ENCODE measurements around the gene NOTO. TPM values are rescaled to one million over a fixed set of nuclear protein-coding genes. Genes with fewer than 3 reads are reported as not detected.

The NOTO gene
- polyA plus RNA-seq, 6 donors from 2014 or later: not detected

GRCh38 chr2:73210696-73211095 is 8.3 kb downstream of the NOTO start:
- Mint-ChIP-seq H3K27me3 (peaks cover 17 to 36% (median 31%) of the 10 kb centered on the region in 3 donors), H3K9me3 (no peaks in the 10 kb centered on the region), H3K4me3 (no peak overlapping the region), H3K36me3 (no peaks in the 10 kb centered on the region), H3K4me1 (peaks cover 25 to 35% (median 25%) of the 10 kb centered on the region in 3 donors), H3K27ac (no peak overlapping the region)
- DNase-seq (no peak), ATAC-seq (ENCODE audit: low read depth in 2 of 2) (no peak)

GRCh38 chr2:73212098-73212447 is 9.7 kb downstream of the NOTO start:
- DNase-seq: no peak
- Mint-ChIP-seq H3K4me1 (peaks cover 26 to 42% (median 26%) of the 10 kb centered on the region in 3 donors), H3K9me3 (no peaks in the 10 kb centered on the region), H3K27me3 (peaks cover 17 to 31% (median 29%) of the 10 kb centered on the region in 3 donors), H3K27ac (peak overlapping the region in 2 of 6 donors; percentile 13 to 44), H3K4me3 (peak overlapping the region in 1 of 8 donors; percentile 89), H3K36me3 (no peaks in the 10 kb centered on the region)
- ATAC-seq (ENCODE audit: low read depth in 2 of 2): no peak

- Mint-ChIP-seq H3K27me3 (peaks cover 16 to 28% (median 24%) of the 10 kb centered on the region in 3 donors), H3K36me3 (no peaks in the 10 kb centered on the region), H3K9me3 (no peaks in the 10 kb centered on the region), H3K27ac (peak overlapping the region in 3 of 6 donors; percentile 13 to 65 (median 14)), H3K4me1 (peaks cover 26 to 44% (median 26%) of the 10 kb centered on the region in 3 donors), H3K4me3 (peak overlapping the region in 6 of 8 donors; percentile 33 to 94 (median 80))
- ATAC-seq (ENCODE audit: low read depth in 2 of 2) (peak; percentile 62 to 66), DNase-seq (peak; percentile 61)
These were observed 10.2 kb downstream of the NOTO start for GRCh38 chr2:73212448-73213176.

- Mint-ChIP-seq H3K27me3 (peaks cover 9 to 11% (median 10%) of the 10 kb centered on the region in 3 donors), H3K4me3 (peak within 1 kb of the TSS; percentile 89 to 97 (median 94)), H3K4me1 (peaks cover 26 to 44% (median 32%) of the 10 kb centered on the region in 3 donors), H3K36me3 (no peaks in the 10 kb centered on the region), H3K9me3 (no peaks in the 10 kb centered on the region), H3K27ac (peak within 1 kb of the TSS; percentile 91 to 96 (median 94))
- ATAC-seq (ENCODE audit: low read depth in 2 of 2): peak; percentile 94 to 95
- DNase-seq: peak; percentile 88
These were observed 12.0 kb downstream of the NOTO start, which contains the start of gene SMYD5 for GRCh38 chr2:73214120-73215035. TSS of gene SMYD5 (plus strand) at chr2:73214245. CDS start at chr2:73214267, 22 bp downstream.

GRCh38 chr2:73215254-73215653 is 12.9 kb downstream of the NOTO start:
- Mint-ChIP-seq H3K9me3 (no peaks in the 10 kb centered on the region), H3K27ac (peak overlapping the region in 4 of 6 donors; percentile 23 to 94 (median 78)), H3K4me1 (peaks cover 26 to 44% (median 37%) of the 10 kb centered on the region in 3 donors), H3K4me3 (peak overlapping the region; percentile 64 to 97 (median 92)), H3K36me3 (no peaks in the 10 kb centered on the region), H3K27me3 (peaks cover under 1 to 2% (median 1%) of the 10 kb centered on the region in 3 donors)
- DNase-seq: no peak
- ATAC-seq (ENCODE audit: low read depth in 2 of 2): no peak

GRCh38 chr2:73217160-73217559 is 14.8 kb downstream of the NOTO start:
- Mint-ChIP-seq H3K27me3 (no peaks in the 10 kb centered on the region), H3K36me3 (peaks cover 9 to 15% of the 10 kb centered on the region in 2 donors), H3K9me3 (no peaks in the 10 kb centered on the region), H3K27ac (no peak overlapping the region), H3K4me3 (peak overlapping the region in 2 of 8 donors; percentile 16 to 44), H3K4me1 (peaks cover 26 to 43% (median 37%) of the 10 kb centered on the region in 3 donors)
- no peak for DNase-seq
- no peak for ATAC-seq (ENCODE audit: low read depth in 2 of 2)

- Mint-ChIP-seq H3K36me3 (peaks cover 9 to 21% of the 10 kb centered on the region in 2 donors), H3K4me1 (peaks cover 22 to 37% (median 36%) of the 10 kb centered on the region in 3 donors), H3K9me3 (no peaks in the 10 kb centered on the region), H3K27me3 (no peaks in the 10 kb centered on the region), H3K27ac (no peak overlapping the region), H3K4me3 (peak overlapping the region in 1 of 8 donors; percentile 16)
- DNase-seq (no peak), ATAC-seq (ENCODE audit: low read depth in 2 of 2) (no peak)
These were observed 15.5 kb downstream of the NOTO start for GRCh38 chr2:73217826-73218225.

- no peaks in the 10 kb centered on the region for H3K27me3 Mint-ChIP-seq
- H3K9me3 Mint-ChIP-seq: no peaks in the 10 kb centered on the region
- ATAC-seq (ENCODE audit: low read depth in 2 of 2) (no peak), DNase-seq (no peak)
- H3K4me3 Mint-ChIP-seq: peak overlapping the region in 1 of 8 donors; percentile 16
- no peak overlapping the region for H3K27ac Mint-ChIP-seq
- H3K4me1 Mint-ChIP-seq: peaks cover 21 to 36% (median 31%) of the 10 kb centered on the region in 3 donors
- H3K36me3 Mint-ChIP-seq: peaks cover 9 to 21% of the 10 kb centered on the region in 2 donors
These were observed 15.9 kb downstream of the NOTO start for GRCh38 chr2:73218298-73218697.

GRCh38 chr2:73223821-73224220 is 21.4 kb downstream of the NOTO start:
- no peak for DNase-seq
- no peak for ATAC-seq (ENCODE audit: low read depth in 2 of 2)
- Mint-ChIP-seq H3K4me3 (no peak overlapping the region), H3K27me3 (no peaks in the 10 kb centered on the region), H3K9me3 (no peaks in the 10 kb centered on the region), H3K4me1 (peaks cover 0 to 10% (median 0%) of the 10 kb centered on the region in 3 donors), H3K36me3 (peaks cover 9 to 21% of the 10 kb centered on the region in 2 donors), H3K27ac (no peak overlapping the region)

GRCh38 chr2:73225513-73226360 is 23.4 kb downstream of the NOTO start:
- Mint-ChIP-seq H3K9me3 (no peaks in the 10 kb centered on the region), H3K4me3 (no peak overlapping the region), H3K36me3 (peaks cover 5 to 18% of the 10 kb centered on the region in 2 donors), H3K27ac (peak overlapping the region in 2 of 6 donors; percentile 26 to 32), H3K4me1 (no peaks in the 10 kb centered on the region), H3K27me3 (no peaks in the 10 kb centered on the region)
- ATAC-seq (ENCODE audit: low read depth in 2 of 2) (no peak), DNase-seq (no peak)

GRCh38 chr2:73227086-73227485 is 24.7 kb downstream of the NOTO start:
- H3K4me3 Mint-ChIP-seq: no peak overlapping the region
- H3K27ac Mint-ChIP-seq: no peak overlapping the region
- ATAC-seq (ENCODE audit: low read depth in 2 of 2) (no peak), DNase-seq (no peak)
- H3K9me3 Mint-ChIP-seq: no peaks in the 10 kb centered on the region
- no peaks in the 10 kb centered on the region for H3K4me1 Mint-ChIP-seq
- peaks cover 0 to 6% of the 10 kb centered on the region in 2 donors for H3K36me3 Mint-ChIP-seq
- no peaks in the 10 kb centered on the region for H3K27me3 Mint-ChIP-seq

GRCh38 chr2:73228631-73229030 is 26.3 kb downstream of the NOTO start:
- no peak for ATAC-seq (ENCODE audit: low read depth in 2 of 2)
- Mint-ChIP-seq H3K36me3 (no peaks in the 10 kb centered on the region), H3K4me1 (peaks cover 4 to 8% (median 4%) of the 10 kb centered on the region in 3 donors), H3K9me3 (no peaks in the 10 kb centered on the region), H3K27ac (peak overlapping the region in 1 of 6 donors; percentile 43), H3K27me3 (no peaks in the 10 kb centered on the region), H3K4me3 (peak overlapping the region in 1 of 8 donors; percentile 36)
- no peak for DNase-seq
